UCSD-AML1 (cell line): ENCODE results near the gene VAC14.

ENCODE experiments used
- DNase-seq: peaks from one replicate; lab custom pipeline; 2025; ENCODE audit not compliant: unreplicated experiment; lab: John Stamatoyannopoulos, UW

Gene VAC14

GRCh38 chr16:70764632-70765031, 36.3 kb downstream of the VAC14 start:
- no peak for DNase-seq

- DNase-seq, result no peak
Measured at GRCh38 chr16:70760221-70760620, 40.7 kb downstream of the VAC14 start.

GRCh38 chr16:70759666-70760065, 41.3 kb downstream of the VAC14 start:
- DNase-seq, result no peak

- DNase-seq, result no peak
Measured at GRCh38 chr16:70758786-70759185, 42.2 kb downstream of the VAC14 start.

- DNase-seq, result no peak
Measured at GRCh38 chr16:70757183-70757582, 43.8 kb downstream of the VAC14 start.

- no peak for DNase-seq
Measured at GRCh38 chr16:70756071-70756470, 44.9 kb downstream of the VAC14 start.

GRCh38 chr16:70754851-70755600, 45.9 kb downstream of the VAC14 start:
- DNase-seq, result no peak

GRCh38 chr16:70754371-70754770, 46.6 kb downstream of the VAC14 start:
- DNase-seq, result no peak

- no peak for DNase-seq
Measured at GRCh38 chr16:70753694-70754325, 47.1 kb downstream of the VAC14 start.

GRCh38 chr16:70753228-70753627, 47.7 kb downstream of the VAC14 start:
- DNase-seq, result no peak

- DNase-seq, result no peak
Measured at GRCh38 chr16:70752426-70752825, 48.5 kb downstream of the VAC14 start.

GRCh38 chr16:70751593-70751992, 49.4 kb downstream of the VAC14 start:
- no peak for DNase-seq

- DNase-seq, result peak; percentile 51
Measured at GRCh38 chr16:70750893-70751467, 50.0 kb downstream of the VAC14 start.

GRCh38 chr16:70749681-70750601, 51.0 kb downstream of the VAC14 start:
- no peak for DNase-seq

GRCh38 chr16:70749006-70749678, 51.8 kb downstream of the VAC14 start:
- DNase-seq, result no peak

GRCh38 chr16:70747703-70748631, 53.0 kb downstream of the VAC14 start:
- no peak for DNase-seq

- no peak for DNase-seq
Measured at GRCh38 chr16:70746708-70747424, 54.1 kb downstream of the VAC14 start.

GRCh38 chr16:70746040-70746707, 54.8 kb downstream of the VAC14 start:
- DNase-seq, result peak; percentile 32
